NCI-H2227 treated with DMSO at 0.1 percent for 48 hours (cell line): ENCODE results near the gene ZNF75A.

ENCODE experiments used
- DNase-seq: peaks from one replicate; lab custom pipeline; 2025; lab: John Stamatoyannopoulos, UW

The ZNF75A gene

DNA sequence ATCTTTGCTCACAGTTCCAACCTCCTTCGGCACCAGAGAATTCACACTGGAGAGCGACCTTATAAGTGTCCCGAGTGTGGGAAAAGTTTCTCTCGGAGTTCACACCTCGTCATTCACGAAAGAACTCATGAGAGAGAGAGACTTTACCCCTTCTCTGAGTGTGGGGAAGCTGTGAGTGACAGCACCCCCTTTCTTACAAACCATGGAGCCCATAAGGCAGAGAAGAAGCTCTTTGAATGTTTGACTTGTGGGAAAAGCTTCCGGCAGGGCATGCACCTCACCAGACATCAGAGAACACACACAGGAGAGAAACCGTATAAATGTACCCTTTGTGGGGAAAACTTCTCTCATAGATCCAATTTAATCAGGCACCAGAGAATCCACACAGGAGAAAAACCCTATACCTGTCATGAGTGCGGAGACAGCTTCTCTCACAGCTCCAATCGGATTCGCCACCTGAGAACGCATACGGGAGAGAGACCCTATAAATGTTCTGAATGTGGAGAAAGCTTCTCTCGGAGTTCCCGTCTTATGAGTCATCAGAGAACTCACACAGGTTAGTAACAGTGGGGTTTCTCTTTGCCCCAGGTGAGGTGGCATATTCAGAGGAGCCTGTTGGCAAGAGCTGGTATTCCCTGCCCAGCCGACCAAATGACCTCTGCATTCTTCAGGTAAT lies 15.2 kb upstream of the ZNF75A start:
- no peak for DNase-seq

DNA sequence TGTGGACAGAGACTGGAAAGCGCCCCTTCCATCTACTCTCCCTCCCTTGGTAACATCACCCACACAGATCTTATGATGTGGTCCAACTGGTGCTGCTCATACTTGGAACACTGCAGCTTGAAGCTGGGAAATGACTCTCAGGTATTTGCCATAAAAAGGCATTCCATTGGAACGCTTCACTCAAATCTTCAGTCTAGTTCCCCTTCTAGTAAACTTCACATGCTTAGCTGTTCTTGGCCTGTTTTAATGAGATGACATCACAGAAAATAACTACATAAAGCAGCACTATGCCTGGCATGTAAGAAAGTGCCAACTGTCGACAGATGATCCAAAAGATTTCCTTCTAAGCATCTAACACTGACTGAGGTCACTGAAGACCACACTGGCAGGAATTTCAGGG lies 12.7 kb upstream of the ZNF75A start:
- DNase-seq: no peak

DNA sequence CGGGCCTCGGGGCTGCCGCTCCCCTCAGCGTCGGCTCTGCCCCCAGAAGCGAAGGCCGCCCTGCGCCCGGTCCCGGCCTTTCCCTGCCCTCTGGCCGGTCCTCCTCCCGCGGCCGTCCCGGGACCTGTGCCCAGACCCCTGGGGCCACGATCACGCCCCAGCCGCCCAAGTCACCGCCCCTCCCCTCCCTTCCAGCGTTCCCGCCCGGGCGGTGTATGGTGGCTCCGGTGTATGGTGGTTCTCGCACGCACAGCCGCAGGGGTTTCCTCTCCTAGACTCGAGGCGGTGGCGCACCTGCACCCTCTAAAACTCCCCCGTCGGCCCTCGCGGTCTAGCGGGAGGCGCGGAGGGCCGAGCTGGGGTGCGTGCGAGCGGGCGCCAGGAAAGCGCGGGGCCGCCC lies 10.1 kb upstream of the ZNF75A start:
- DNase-seq: no peak

DNA sequence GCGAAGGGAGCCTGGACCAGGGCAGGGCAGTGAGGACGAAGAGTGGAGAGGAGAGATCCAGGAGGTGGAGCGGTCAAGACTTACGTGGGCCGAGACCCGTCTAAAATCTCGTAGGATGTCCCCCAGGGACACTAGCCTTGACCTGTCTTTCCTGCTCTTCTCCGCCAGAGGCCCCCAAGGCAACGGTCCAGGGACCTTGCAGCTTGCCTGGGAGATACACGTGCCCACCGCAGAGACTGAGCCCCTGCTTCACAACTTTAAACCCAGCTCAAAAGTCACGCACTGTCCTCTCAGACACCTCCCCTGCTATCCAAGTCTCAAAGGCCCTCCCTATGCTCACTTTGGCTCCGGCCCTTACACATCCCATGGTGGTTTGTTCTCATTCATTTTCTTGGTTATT lies 9.5 kb upstream of the ZNF75A start:
- DNase-seq: no peak

DNA sequence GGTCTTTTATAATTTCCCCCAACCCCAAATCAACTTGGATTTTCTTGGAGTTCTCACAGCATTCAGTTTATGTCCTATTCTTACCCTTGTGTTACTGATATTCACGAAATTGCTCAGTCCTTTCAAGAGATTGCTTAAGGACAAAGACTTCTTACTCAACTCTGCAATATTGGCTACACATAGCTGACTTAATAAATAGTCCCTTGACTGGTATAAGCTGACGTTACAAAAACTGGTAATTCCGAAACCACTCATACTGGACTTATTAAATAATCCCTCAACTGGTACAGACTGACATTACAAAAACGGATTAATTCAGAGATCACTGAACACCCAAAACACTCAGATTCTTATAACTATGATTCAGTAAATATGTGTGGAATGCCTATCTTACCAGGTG lies 927 bp upstream of the ZNF75A start:
- no peak for DNase-seq

DNA sequence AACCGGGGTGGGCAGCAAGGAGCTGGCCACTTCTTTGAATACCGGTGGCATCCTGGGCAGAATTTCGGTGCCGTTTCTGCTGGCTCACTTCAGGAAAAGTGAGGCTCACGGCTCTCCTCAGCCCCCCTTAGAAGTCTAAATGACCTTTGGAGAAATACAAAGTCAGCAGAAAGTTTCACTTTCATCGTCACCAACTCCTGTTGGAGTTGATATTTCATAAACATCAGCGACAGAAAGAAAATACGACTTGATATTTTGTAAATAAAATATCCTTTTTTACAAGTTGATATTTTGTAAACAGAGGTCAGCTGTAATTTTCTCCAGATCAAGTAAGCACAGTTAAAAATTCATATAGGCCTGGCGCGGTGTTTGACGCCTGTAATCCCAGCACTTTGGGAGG lies 781 bp downstream of the ZNF75A start:
- no peak for DNase-seq

DNA sequence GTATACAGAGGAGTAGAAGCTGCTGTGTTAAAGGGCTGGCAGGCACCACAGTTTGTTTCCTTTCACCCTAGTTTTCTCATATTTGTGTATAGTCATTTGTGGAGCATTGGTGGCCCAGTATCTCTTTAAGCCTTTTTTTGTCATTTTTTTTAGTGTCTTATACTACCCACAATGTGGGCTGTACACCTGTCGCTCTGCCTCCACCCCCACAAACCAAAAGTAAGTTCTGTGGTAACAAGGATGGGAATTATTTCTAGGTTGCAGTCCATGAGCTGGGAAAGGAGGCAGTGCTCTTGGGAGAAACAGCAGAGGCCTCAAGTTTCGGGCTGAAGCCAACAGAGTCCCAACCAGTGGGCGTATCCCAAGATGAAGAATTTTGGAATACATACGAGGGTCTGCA lies 6.2 kb downstream of the ZNF75A start:
- no peak for DNase-seq

DNA sequence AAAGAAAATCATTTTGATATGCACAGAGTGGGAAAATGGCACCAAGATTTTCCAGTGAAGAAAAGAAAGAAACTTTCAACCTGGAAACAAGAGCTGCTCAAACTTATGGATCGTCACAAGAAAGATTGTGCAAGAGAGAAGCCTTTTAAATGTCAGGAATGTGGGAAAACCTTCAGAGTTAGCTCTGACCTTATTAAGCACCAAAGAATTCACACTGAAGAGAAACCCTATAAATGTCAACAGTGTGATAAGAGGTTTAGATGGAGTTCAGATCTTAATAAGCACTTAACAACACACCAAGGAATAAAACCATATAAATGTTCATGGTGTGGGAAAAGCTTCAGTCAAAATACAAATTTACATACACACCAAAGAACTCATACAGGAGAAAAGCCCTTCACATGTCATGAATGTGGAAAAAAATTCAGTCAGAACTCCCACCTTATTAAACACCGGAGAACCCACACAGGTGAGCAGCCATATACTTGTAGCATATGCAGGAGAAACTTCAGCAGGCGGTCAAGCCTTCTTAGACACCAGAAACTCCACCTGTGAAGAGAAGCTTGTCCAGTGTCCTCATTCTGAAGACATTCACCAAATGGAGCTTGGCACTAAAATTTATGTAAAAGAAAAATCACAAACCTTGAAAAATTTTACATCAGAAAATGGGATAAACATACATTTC lies 12.2 kb downstream of the ZNF75A start:
- peak; percentile 3 for DNase-seq

DNA sequence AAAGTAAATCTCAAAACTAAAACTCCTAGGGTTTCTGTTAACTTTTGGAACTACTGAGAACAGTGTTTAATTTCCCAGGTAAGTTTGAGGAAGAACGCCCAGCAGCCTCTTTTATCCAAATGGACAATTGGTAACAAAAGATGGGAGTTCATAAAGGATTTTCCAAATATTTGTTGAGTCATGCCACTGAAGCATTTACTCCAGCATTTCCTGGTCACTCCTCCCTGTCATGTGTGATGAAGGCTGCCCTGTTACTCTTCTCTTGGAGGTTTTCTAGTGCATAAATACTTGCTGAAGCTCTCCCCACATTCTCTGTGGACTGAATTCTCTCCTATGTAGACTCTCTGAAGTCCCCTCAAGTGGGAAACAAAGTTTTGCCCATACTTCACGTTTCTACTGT lies 16.5 kb downstream of the ZNF75A start:
- no peak for DNase-seq

DNA sequence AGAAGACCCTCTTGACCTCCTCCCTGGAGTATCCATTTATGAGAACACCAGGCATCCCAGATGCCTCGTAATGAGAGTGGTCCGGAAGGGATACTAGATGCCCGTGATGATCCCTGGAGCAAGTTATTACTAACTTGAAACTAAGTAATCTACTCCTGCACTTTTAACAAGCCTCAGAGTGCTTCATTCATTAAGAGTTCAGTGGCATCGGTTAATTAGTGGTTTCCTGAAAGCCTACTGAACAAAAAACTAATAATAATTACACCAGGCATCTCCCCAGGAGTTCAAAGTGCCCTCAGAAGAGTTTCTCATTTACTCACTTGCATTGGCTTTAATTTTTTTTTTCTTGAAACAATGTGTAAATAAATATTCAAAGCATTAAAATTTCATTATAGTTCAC lies 22.2 kb downstream of the ZNF75A start:
- DNase-seq: no peak

DNA sequence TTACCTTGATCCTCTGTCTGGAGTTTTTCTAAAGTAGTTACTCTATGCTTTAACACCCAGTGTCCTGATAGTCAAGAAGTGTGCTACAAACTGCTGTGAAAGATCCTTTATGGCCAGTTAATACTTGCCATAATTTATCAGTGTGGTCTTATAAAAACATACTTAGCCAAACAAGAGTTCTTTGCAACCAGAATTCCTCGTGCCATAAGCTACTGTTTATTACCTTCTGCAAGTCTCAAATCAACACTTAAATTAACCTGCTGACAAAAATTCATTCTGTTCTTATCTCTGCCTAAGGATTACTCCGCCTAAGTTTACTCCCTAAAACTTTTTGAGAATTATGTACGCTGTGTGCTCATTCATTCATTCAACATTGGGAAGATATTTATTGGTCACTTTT lies 22.8 kb downstream of the ZNF75A start:
- no peak for DNase-seq

DNA sequence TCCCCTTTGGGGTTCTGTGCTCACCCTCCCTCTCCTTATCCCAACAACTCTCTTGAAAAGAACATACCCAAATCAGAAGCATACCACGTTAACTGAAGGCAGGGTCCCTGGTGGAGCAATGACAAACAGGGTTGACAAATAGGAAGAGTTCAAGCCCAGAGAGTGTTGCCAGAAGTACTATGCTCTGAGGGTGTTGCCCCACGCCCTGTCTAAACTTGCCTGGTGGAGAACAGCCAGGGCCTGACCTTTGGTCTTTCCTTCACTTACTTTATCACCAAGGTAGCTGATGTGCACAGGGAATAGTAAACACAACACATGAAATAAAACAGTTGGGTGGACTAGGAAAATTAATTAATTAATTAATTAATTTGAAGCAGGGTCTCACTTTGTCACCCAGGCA lies 23.3 kb downstream of the ZNF75A start:
- no peak for DNase-seq

DNA sequence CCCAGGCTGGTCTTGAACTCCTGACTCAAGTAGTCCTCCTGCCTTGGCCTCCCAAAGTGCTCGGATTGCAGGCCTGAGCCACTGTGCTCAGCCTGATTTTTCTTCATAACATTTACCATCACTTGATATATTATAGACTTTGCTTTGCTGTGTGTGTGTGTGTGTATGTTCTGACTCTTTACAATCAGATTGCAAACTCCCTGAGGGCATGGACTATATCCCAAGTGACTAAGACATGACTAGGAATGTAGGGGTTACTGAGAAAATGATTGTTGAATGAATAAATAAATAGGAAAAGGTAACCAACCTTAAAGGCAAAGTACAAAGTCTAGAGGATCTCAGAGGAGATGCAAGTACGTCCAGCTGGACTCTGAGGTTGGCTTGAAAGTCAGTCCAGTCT lies 40.7 kb downstream of the ZNF75A start:
- no peak for DNase-seq

DNA sequence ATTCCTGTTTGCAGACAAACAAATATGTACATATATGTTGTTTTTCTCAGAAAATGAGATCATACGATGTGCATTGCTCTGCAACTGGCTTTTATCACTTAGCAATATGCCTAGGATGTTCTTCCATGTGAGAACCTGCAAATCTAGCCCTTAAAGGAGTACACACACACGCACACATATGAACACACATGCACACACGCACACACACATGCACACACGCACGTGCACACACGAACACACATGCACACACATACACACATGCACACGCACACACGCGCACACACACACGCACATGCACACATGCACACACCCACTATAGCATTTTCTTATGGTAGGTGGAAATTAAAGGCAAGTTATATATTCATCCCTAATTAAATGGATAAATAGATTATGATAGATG lies 42.3 kb downstream of the ZNF75A start:
- DNase-seq: no peak

DNA sequence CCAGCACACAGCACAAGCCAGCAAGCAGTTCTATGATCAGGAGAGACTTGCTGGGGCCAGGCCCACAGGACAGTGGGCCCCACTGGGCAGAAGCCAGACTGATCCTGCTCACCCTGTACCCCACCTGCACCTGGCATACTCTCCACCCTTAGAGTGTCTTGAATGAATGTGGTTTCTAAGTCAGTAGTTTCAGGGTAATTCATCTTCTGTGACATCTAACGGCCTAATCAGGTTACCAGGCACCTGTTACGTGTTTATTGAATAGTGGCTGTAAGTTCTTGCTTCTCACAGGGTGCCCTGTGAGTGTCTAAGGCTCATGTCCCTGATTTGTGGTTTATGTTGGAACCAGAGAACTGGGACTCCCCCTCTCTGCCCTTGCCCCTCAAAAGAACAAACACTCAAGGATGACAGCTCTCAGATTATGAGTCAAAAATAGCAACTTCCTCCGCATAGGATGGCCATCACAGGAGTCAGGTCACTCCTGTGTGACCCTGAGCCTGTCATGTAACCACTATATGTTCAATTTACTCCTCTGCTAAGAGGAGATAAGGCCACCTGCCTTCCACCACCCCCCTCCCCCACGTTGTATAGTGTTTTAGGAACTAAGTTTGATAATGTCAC lies 43.4 kb downstream of the ZNF75A start:
- DNase-seq: no peak

DNA sequence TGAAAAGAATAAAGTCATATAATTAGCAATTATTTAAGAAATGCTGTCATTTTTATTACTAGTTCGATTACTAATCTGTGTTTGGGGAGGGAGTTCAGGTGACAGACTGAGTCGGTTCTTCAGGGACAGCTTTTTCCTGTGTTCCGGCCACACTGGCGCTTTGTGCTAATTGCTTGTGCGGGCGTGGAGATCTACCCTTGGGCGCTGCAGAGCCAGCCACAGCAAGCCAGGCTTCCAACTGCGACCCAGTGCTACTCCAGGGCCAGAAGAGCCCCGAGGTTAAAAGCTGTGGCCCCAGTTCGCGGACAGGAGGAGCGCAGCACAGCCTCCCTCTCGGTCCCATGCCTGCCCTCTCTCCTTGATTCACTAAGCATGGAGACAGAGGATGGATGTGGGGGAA lies 43.9 kb downstream of the ZNF75A start:
- DNase-seq: no peak

DNA sequence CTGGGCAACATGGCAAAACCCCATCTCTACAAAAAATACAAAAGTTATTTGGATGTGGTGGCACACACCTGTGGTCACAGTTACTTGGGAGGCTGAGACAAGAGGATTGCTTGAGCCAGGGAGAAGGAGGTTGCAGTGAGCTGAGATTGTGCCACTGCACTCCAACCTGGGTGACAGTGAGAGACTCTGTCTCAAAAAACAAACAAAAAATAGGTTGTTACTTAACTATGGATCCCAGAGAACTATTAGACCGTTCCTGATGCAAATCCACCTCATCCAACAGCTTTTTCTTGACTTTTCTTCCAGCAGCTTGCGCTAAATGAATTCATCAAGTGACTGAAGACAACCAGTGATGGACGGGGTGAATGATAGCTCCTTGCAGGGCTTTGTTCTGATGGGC lies 50.3 kb downstream of the ZNF75A start, which contains the start of gene OR2C1:
TSS of gene OR2C1 (plus strand) at position 301 of the 400 bp plus-strand sequence. CDS start at position 353, 52 bp downstream.
- DNase-seq: no peak

DNA sequence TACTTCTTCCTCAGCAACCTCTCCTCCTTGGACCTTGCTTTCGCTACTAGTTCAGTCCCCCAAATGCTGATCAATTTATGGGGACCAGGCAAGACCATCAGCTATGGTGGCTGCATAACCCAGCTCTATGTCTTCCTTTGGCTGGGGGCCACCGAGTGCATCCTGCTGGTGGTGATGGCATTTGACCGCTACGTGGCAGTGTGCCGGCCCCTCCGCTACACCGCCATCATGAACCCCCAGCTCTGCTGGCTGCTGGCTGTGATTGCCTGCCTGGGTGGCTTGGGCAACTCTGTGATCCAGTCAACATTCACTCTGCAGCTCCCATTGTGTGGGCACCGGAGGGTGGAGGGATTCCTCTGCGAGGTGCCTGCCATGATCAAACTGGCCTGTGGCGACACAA lies 50.8 kb downstream of the ZNF75A start:
- DNase-seq: no peak

DNA sequence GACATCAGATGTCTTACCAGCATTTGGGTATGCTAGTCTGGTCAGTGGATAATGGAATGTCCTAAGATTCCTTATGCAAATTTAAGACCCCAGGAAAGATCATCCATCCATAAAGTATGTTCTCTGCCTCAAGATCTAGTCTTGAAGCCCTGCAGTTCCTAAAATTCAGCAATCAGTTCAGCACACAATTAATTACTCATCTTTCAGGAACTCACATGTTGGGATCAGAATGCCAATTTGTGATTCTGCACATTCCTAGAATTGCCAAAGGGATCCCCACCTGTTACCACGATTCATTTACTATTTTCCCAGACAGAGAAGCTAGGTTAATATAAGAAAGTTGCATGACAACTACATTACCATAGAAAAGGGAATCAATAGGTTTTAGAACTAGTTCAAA lies 53.6 kb downstream of the ZNF75A start:
- DNase-seq: no peak

DNA sequence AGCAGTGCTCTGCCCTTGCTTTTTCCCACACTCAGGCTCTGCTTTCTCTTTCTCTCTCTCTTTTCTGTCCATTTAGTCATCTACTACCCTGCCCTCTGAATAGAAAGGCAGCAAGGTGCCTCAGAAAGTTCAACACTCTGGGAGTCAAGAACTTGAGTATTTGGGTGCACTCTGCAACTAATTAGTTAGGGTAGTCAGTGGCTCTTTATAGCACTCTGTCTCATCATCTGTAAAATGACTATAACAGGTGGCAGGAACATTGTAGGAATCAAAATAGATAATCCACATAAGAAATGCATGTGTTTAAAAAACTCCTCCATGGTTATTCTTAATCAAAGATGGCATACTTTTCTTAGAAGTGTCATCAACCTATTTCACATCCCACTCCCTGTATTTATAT lies 57.6 kb downstream of the ZNF75A start:
- no peak for DNase-seq

DNA sequence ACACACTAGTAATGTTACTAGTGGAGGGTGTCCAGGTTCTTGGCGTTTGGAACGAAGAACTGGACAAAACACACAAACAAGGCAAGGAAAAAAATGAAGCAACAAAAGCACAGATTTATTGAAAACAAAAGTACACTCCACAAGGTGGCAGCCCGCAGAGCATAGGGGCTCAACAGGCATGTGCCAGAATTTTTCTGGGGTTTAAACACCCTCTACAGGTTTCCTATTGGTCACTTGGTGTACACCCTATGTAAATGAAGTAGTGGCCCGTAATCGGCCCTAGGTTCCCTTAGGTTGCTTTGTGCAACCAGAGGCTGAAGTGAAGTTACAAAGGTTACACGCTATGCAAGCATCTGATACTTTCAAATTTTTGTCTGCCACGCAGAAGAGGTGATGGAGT lies 58.5 kb downstream of the ZNF75A start:
- DNase-seq: no peak

DNA sequence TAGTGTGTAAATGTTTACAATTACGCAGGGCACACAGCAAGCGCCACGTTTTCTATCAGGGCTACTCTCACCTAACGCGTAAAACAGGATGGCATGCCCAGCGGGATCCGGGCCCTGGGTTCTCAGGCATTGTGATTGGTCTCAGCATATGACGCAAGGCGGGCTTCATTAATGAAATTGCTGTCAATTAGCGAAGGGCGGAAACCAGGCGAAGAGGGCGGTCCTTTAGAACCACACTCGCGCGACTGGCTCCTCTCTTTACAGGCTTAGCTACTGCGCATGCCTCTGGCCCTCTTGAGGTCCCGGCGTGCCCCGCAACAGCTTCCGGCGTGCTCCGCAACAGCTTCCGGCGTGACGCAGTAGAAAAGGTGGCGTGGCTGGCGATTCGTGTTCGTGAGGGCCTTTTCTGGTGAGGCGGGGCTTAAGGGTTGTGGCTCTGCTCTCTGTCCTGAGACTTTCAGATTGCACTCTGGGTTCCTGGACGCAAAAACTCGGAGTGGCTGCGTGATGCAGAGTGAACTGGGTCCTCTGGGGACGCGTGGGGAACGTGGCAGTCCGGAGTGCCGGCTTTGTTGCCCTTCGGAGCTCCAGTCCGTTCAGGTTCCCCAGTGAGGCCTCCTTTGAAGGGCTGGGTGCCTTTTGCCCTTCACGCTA lies 59.6 kb downstream of the ZNF75A start:
- DNase-seq: peak; percentile 81
